ENCODE results near the gene NFAT5.
"Not testable (repeated sequence)": the region's sequence is repeated elsewhere in the genome, so short reads cannot be mapped to it uniquely, and the experiment has no call there.

Gene NFAT5

DNA sequence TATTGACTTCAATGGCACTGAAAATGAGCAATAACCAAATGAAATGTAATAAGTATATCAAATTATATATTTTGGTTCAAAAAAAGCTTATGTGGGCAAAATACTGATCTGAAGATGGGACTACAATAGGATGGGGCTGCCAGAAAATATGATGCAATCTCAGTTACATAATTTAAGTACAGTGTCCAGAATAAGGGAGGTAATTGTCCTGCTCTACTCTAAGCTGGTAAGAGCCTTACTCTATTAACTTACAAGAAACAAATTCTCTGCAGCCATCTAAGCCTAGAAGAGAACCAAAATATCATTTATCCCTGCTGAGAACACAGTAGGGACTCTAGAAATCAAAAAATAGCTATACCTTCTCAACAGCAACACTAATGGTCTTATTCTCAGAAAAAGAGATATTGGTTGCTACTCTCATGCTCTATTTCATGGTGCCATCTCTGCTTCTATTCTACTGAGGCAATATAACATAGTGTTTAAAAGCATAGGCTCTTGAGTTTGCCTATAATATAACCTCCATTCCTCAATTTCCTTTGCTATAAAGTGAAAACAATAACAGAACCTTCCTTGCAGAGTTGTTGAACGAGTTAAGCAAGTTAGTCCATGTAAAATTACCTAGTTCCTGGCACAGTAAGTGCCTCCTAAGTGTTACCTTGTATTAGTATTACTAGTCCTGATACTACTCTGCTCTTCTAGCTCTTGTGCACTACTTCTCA, 140.6 kb downstream of the NFAT5 start:
- DNase-seq (ENCODE audit: low read depth in 2 of 2), result no peak

DNA sequence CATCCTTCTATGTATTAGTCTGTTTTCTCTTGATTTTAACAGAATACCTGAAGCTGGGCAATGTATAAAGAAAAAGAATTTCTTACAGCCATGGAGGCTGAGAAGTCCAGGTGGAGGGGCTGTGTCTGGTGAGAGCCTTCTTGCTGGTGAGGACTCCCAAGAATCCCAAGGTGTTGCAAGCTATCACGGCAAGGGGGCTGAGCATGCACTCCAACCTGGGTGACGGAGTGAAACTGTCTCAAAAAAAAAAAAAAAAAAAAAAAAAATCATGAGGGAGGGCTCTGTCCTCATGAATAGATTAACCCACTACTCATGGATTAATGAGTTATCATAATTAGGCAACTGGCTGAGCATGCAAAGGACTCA, 141.2 kb downstream of the NFAT5 start:
- DNase-seq (ENCODE audit: low read depth in 2 of 2), result no peak

DNA sequence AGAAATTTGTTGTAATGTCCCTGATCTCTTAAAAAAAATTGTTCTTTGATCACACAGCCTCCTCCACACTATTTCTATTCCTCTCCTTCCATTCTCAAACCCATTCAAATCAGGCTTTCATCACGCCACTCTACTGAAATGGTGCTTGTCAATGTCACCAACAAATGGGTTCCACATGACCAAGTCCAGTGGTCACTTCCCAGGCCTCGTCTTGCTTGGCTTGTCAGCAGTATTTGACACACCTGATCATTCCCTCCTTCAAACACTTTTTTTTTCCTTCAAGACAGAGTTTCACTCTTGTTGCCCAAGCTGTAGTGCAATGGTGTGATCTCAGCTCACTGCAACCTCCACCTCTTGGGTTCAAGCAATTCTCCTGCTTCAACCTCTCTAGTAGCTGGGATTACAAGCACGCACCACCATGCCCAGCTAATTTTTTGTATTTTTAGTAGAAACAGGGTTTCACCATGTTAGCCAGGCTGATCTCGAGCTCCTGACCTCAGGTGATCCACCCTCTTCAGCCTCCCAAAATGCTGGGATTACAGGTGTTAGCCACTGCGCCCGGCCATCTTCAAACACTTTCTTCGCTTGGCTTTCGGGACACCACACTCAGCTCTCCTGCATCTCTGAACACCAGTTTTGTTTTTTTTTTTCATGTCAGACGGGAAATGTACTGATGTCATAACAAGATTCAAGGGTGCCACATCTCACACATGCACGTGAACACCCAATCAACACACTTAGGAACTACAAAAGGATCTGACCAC, 142.3 kb downstream of the NFAT5 start:
- DNase-seq (ENCODE audit: low read depth in 2 of 2), result no peak

DNA sequence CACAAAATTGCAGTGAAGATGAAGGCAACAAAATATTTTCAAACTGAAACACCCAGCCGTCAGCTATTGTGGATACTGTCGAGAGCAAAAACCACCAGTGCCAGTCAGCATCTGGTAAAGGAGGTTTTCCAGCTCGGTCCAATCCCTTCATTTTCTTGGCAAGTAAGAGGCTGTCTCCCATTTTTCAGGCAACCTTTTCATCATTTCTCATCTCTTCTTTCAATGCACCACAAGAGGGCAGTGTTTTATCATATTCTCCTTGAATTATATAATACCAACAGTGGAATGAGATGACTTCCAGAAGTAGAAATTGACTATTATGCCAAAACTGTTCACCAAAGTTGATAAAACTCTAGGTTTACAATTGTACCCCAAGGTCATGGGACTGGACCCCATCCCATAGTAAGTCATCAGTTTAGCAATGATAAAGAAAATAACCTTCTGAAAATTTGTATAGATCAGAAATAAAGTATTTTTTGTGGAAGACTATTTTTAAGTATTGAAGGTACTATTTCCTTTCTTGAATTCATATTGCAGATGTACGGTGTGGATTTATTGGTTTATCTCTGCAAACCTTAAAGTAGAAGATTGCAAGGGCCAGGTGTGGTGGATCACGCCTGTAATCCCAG, 143.8 kb downstream of the NFAT5 start:
- DNase-seq (ENCODE audit: low read depth in 2 of 2), result no peak

DNA sequence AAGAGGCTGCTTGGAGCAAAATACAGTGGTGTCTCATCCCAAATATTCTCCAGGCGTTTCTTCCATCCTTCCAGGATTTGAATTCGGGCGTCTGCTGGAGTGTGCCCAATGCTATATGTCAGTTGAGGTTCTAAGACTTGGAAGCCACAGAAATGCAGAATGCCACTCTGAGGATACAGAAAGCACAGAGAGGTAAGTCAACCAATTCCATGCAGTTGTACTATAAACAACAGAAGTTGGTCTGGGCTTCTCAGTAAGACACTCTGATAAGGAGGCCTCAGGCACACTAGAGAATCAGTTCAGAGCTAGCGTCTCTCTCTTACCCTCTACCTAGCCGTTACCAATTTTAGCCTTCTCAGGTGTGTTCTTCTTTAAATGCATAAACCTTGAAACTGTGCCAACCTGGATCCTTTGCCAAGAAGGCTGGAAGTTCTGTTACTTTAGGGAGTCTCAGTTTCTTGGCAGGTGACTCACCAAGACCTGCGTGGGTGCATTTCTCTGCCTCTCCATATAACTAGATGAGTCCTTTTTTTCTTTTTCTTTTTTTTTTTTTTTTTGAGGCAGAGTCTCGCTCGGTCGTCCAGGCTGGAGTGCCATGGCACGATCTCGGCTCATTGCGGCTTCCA, 145.5 kb downstream of the NFAT5 start:
- no peak for DNase-seq (ENCODE audit: low read depth in 2 of 2)

DNA sequence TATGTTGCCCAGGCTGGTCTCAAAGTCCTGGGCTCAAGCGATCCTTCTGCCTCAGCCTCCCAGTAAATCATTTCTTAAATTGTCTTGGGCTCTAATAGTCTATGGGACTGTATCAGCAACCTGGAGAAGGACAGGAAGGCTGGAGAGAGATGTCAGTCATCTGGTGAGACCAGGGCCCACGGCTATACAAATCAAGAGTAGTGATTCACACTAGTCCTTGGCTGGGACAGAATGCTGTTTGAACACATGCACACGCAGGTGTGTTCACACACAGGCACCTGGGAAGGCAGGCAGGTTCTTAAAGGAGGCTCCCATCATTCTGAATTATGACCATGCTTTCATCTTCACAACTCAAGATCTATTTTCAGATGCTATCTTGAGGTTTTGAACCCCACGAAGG, 146.5 kb downstream of the NFAT5 start:
- no peak for DNase-seq (ENCODE audit: low read depth in 2 of 2)

DNA sequence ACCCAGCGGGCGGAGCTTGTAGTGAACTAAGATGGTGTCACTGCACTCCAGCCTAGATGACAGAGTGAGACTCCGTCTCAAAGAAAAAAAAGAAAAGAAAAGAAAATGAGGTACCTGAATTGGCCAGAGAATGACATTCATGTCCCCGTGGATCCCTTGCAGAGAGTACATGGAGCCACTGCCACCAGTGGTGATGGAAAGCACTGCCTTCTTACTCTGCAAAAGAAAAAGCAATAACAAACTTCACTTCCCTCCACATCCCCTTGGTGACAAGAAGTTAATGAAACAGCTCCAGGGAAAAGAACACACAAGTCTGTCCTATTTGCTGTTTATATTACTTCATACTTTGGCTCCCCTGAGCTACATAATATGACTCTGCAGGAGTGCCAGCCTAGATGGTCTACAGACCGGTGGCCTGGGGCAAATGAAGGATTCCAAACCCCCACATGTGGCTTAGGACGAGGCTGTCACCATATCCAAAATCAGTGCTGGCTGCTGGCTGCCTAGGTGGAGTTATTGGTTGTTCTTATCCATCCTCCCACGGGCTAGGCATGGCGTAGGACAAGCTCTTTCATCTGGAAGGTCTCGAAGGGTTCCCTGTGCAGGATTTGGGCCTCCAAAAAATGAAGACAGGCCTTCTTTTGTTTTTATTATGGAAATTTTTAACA, 147.3 kb downstream of the NFAT5 start:
- no peak for DNase-seq (ENCODE audit: low read depth in 2 of 2)

DNA sequence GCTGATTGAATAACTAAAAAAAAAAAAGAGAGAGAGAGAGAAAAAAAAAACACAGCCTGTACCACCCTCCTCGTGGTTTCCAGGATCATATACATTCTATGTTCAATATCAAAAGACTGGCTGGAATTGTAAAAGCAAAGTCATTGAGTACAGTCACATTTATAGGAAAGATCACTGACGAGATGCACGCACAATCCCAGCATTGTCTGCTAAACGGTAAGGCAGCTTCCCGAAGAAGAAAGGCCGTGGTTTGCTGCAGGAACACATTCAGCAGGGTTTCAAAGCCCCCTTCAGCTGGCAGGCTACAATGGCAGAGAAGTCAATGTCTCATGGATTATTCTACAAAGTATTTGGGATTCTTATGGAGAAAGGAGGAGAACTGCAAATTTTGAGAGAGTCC, 151.3 kb downstream of the NFAT5 start:
- no peak for DNase-seq (ENCODE audit: low read depth in 2 of 2)

DNA sequence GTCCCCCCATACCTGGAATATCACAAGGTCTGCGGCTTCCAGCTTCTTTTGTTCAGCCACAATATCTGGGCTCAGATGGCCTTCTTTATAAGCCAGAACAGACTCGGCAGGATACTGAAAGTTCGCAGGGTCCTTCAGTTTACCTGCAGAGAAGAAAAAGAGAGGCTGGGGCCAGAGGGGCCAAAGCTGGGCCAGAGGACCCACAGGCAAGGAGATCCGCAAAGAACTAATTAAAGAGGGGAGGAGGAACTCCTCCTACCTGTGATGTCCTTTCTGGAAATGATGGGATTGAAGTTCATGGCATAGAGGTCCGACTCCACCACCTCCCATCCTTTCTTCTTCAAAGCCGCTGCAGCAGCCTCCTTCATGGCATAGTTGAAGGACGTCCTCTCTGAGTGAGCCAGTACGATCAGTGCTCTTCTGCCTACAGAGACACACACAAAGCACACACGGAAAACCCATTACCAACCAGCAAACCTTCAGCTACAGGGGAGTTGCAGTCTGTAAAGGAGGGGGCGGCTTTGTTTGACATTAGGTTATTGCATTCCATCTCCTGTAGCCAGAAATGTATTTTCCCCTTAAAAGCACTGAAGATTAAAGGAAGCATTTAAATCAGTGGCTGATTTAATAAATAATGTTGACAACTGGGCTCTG, 152.5 kb downstream of the NFAT5 start:
- DNase-seq (ENCODE audit: low read depth in 2 of 2), result no peak

DNA sequence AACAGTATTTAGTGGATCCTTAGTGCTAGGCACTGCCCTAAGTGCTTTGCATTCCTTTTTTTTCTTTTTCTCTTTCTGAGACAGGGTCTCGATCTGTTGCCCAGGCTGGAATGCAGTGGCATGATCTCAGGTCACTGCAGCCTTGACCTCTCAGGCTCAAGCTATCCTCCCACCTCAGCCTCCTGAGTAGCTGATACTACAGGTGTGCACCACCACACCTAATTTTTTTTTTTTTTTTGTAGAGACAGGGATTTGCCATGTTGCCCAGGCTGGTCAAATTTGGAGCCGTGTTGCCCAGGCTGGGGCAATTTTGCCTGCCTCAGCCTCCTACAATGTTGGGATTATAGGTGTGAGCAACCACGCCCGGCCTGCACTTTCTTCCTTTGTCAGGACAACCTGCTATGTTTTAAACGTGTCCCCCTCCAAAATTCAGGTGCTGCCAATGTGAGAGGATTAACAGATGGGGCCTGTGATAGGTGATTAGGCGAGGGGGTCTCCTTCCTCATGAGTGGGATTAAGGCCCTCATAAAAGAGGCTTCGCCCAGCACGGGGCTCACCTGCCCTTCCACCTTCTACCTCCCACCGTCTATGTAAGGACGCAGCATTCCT, 155.2 kb downstream of the NFAT5 start:
- DNase-seq (ENCODE audit: low read depth in 2 of 2), result no peak

DNA sequence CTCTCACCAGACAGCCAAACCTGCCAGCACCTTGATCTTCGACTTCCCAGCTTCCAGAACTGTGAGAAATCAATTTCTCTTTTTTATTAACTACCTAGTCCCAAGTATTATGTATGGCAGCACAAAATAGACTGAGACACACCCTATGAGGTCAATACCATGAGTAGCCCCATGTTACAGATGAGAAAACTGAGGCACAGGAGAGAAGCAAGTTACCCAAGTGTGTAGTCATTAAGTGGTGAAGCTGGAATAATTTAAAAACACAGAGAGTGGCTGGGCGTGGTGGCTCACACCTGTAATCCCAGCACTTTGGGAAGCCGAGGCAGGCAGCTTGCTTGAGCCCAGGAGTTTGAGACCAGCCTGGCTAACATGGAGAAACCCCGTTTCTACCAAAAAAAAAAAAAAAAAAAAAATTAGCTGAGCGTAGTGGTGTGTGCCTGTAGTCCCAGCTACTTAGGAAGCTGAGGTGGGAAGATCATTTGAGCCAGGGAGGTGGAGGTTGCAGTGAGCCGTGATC, 155.7 kb downstream of the NFAT5 start:
- no peak for DNase-seq (ENCODE audit: low read depth in 2 of 2)

DNA sequence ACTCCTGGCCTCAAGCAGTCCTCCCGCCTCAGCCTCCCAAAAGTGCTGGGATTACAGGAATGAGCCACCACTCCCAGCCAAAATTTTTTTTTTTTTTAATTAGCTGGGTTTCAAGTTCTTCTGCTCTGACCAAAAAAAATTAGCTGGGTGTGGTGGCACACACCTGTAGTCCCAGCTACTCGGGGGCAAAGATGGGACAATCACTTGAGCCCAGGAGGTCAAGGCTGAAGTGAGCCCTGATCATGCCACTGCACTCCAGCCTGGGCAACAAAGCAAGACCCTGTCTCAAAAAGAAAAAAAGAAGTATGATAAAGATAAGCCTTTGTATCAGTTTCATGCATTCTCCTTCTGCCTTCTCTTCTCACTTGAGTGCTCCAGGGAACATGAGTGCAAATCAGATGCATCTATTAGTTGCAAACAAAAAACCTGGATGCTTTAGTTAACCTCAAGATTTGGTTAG, 158.7 kb downstream of the NFAT5 start:
- no peak for DNase-seq (ENCODE audit: low read depth in 2 of 2)

DNA sequence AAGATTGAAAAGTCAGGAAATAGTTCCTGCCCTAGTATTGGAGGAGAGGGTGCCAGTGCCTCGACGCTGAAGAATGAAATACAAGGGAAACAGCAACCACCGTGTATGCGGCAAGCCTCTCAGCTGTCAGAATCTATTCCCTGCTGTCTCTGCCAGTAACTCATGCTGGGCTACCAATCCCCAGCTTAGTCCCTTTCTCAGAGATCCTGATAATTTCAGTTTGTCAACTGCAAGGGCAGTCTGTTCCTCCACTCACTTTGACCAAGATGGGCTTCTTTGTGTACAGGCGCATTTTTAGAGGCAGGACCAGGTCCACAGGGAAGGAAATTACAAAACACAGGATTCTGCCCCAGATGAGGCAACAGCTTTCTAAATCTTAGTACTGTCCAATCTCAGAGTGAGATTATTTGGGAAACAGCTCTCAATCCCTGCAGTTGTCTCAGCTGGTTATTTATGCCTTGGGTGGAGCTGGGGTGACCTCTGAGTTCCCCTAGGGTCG, 159.3 kb downstream of the NFAT5 start:
- DNase-seq (ENCODE audit: low read depth in 2 of 2), result no peak

DNA sequence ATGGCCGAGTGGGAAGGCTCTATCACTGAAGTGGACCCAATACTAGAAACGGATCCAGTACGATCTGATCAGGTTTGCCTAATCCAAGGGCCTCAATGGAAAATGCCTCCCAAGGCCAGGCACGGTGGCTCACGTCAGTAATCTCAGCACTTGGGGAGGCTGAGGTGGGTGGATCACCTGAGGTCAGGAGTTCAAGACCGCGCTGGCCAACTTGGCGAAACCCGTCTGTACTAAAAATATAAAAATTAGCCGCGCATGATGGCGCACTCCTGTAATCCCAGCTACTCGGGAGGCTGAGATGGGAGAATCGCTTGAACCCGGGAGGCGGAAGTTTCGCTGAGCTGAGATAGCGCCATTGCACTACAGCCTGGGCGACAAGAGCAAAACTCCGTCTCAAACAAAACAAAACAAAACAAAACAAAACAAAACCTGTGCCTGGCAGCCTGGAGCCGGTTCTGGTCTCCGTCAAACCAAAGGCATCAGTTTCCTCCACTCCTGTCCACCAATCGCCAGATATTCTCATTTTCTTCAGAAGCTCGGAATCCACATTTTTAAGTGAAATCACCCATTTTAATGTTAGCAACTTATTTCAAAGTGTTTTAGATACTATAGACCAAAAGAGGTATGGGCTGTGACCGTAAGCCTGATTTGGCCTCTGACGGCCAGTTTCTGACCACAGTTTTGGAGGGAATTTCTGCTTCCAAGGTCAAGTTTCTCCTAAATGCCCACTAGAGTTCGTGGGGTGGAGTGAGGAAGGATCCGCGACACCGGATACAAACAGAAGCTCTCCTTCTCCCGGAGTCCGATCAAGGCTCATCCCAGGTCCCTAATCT, 159.9 kb downstream of the NFAT5 start:
- DNase-seq (ENCODE audit: low read depth in 2 of 2), result no peak

DNA sequence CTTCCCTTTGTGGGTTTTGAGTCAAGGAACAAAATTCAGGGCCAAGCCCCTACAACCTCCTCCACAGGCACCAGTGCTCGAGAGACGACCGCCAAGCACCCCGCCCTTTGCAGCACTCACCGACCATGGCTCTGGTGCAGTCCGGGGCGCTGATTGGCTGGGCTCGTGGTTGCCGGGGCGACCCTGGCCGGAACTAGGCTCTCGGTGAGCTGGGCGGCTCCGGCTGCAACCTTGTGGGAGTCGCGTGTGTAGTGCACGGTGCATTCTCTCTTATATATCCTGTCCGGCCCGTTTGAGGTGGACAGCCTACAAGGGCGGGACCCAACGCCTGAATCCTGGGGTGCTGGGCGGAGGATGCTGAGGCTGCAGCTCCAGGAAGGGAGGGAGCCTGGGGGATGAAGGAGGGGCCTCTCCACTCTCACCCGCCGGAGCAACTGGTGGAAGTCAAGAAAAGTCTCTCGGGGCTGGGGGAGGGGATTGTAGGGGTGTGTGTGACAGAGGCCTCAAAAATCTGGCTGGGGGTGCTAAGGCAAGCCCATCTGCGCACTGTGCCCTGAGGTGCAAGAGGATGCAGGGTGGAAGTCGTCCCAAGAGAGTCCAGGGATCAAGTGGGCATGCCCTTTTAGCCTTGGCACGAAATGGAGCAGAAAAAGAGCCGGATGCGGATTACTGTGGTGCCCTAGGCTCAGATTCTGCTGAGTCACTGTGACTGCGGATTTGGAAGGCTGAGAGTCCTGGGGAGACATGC, 160.7 kb downstream of the NFAT5 start, which contains the start of gene NQO1:
NQO1 (minus strand) TSS at position 248 of the 748 bp plus-strand sequence; CDS start at position 127, 121 bp downstream.
- peak; percentile 79 to 87 for DNase-seq (ENCODE audit: low read depth in 2 of 2)

DNA sequence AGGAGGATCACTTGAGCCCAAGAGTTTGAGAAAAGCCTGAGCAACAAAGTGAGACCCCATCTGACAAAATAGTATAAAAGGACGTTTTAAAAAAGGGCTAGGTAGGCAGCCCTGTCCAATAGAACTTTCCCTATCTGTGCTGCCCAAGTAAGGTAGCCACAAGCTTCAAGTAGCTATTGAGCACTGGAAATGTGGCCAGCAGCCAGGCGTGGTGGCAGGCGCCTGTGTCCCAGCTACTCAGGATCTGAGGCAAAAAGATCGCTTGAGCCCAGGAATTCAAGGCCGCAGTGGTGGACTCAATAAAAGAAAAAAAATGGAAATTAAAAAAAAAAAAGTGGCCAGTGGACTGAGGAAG, 162.1 kb downstream of the NFAT5 start:
- no peak for DNase-seq (ENCODE audit: low read depth in 2 of 2)

DNA sequence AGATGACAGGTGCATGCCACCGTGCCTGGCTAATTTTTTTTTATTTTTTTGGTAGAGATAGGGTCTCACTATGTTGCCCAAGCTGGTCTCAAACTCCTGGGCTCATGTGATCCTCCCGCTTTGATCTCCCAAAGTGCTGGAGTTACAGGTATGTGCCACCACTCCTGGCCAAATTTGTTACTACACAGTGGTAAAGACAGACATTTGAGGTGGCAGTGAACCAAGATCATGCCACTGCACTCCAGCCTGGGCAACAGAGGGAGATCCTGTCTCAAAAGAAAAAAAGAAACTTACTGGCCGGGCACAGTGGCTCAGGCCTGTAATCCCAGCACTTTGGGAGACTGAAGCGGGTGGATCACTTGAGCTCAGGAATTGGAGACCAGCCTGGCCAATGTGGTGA, 163.3 kb downstream of the NFAT5 start:
- DNase-seq (ENCODE audit: low read depth in 2 of 2), result not testable (repeated sequence)

DNA sequence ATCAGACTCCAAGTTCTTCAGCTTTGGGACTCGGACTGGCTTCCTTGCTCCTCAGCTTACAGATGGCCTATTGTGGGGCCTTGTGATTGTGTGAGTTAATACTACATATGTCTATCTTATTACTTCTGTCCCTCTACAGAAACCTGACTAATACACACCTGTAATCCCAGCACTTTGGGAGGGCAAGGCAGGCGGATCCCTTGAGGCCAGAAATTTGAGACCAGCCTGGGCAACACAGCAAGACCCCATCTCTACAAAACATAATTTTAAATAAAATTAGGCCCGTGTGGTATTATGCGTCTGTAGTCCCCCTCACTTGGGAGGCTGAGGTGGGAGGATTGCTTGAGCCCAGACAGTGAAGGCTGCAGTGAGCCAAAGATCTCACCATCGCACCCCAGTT, 165.5 kb downstream of the NFAT5 start:
- DNase-seq (ENCODE audit: low read depth in 2 of 2), result not testable (repeated sequence)

DNA sequence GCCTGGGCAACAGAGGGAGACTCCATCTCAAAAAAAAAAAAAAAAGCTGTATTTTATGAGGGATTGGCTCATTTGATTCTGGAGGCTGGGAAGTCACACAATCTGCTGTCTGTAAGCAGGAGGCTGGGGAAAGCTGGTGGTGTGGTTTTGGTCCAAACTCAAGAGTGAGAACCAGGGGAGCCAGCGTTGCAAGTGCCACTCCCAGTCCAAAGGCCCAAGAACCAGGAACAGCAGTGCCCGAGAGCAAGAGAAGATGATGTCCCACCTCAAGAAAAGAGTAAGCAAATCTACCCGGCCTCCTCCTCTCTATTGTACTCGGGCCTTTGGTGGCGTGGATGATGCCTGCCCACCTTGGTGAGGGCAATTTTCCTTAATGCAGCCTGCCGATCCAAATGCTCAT, 166.3 kb downstream of the NFAT5 start:
- DNase-seq (ENCODE audit: low read depth in 2 of 2), result no peak

Data from activated CD4-positive, alpha-beta T cell treated with anti-CD3 and anti-CD28 coated beads for 24 hours (primary cell).